Left renal pelvis (tissue), 4 donors: Measurements from ENCODE around the gene MRPL27. TPM values are rescaled to one million over a fixed set of nuclear protein-coding genes. Genes with fewer than 3 reads are reported as not detected.
A peak's percentile ranks its signal among the peaks of the same experiment; 100 is the strongest.
"Not testable (repeated sequence)": the region's sequence is repeated elsewhere in the genome, so short reads cannot be mapped to it uniquely, and the experiment has no call there.

Experiments used
- DNase-seq, 4 donors: peaks; one replicate each; pipeline ENCODE4 v3.0.0-alpha.2; 2013; ENCODE audit warnings: low read depth in 4 of 4, low spot score in 3 of 4
- polyA plus RNA-seq, 4 donors: library from polyadenylated mRNA; unstranded; fragments of 120-200 nt; gene quantifications; one replicate each; pipeline ENCODE4 v1.2.1, GENCODE V29; 2013; ENCODE audit not compliant: insufficient read length in 4 of 4

MRPL27 gene
- polyA plus RNA-seq, 4 donors = 59.8 to 76.3 (median 69.4) TPM

- no peak for DNase-seq
These were observed 25.7 kb downstream of the MRPL27 start for GRCh38 chr17:50347117-50347893.

- no peak for DNase-seq
These were observed 26.5 kb downstream of the MRPL27 start for GRCh38 chr17:50346313-50347116.

- DNase-seq = peak in 3 of 4 donors; percentile 75 to 81 (median 81)
These were observed 27.3 kb downstream of the MRPL27 start, which contains the start of gene XYLT2 for GRCh38 chr17:50345432-50346312. TSS of gene XYLT2 (plus strand) at chr17:50346126. CDS start at chr17:50346141, 15 bp downstream.

- DNase-seq = no peak
These were observed 28.1 kb downstream of the MRPL27 start for GRCh38 chr17:50344731-50345365.

- no peak for DNase-seq
These were observed 33.6 kb downstream of the MRPL27 start for GRCh38 chr17:50339381-50339780.

- no peak for DNase-seq
These were observed 34.3 kb downstream of the MRPL27 start for GRCh38 chr17:50338645-50339044.

GRCh38 chr17:50337956-50338355 is 35.0 kb downstream of the MRPL27 start:
- no peak for DNase-seq

GRCh38 chr17:50333291-50334057 is 39.5 kb downstream of the MRPL27 start:
- DNase-seq = not testable (repeated sequence)

GRCh38 chr17:50332196-50332595 is 40.8 kb downstream of the MRPL27 start:
- no peak for DNase-seq

GRCh38 chr17:50331085-50331791 is 41.7 kb downstream of the MRPL27 start:
- DNase-seq = no peak

GRCh38 chr17:50330151-50330775 is 42.7 kb downstream of the MRPL27 start:
- DNase-seq = no peak

- DNase-seq = no peak
These were observed 43.3 kb downstream of the MRPL27 start for GRCh38 chr17:50329716-50330115.

- DNase-seq = no peak
These were observed 44.3 kb downstream of the MRPL27 start for GRCh38 chr17:50328363-50329325.

- DNase-seq = no peak
These were observed 46.1 kb downstream of the MRPL27 start for GRCh38 chr17:50326831-50327364.

GRCh38 chr17:50325906-50326305 is 47.1 kb downstream of the MRPL27 start:
- DNase-seq = no peak

GRCh38 chr17:50323060-50323459 is 49.9 kb downstream of the MRPL27 start:
- DNase-seq = no peak

GRCh38 chr17:50322271-50322670 is 50.7 kb downstream of the MRPL27 start:
- DNase-seq = no peak
